Heart left ventricle (tissue), 13 donors: Measurements from ENCODE around the gene HYCC2.

ENCODE experiments used
- CTCF ChIP-seq, 12 donors: fragments of 200-600 bp; sonication (generic) in 4 of 12; IDR thresholded peaks; one replicate each; pipeline versions ENCODE4 v1.5.0 to v1.8.0; 2018 to 2022; ENCODE audit warnings: antibody characterized with exemption in 12 of 12, mild to moderate bottlenecking in 5 of 12
- POLR2A ChIP-seq, 2 donors: fragments of 450-650 bp; IDR thresholded peaks; one replicate each; pipeline ENCODE4 v1.6.1; 2017; ENCODE audit warnings: antibody characterized with exemption in 2 of 2, mild to moderate bottlenecking in 2 of 2, moderate library complexity in 2 of 2
- donor health status: ischemic (EF 13 %, LVEDD 7.1; RV severe dilation, severe dysfunction).
- donor health status: DM: no; HTN: yes; CAD: no.
- donor health status: DM: no; HTN: no; CAD: no.
- donor health status: ischemic (EF 25% LVEDD 6.9; RV normal size, moderate dysfunction).
- donor health status: ischemic (EF 25% LVEDD 5.7; RV mildly dilated, moderate dysfunction).
- donor health status: ischemic (EF 35%, LVEDD 5.7; RV mildly dilated, moderate dysfunction).
- donor health status: nonischemic (EF 11% LVEDD 7.7; RV severe dilation, severe dysfunction).
- donor health status: DM: yes; HTN: yes; CAD: no.
- donor health status: PGD.
- donor health status: ischemic (EF 29% LVEDD 5.4; RV normal size, mild dysfunction).
- donor health status: nonischemic (EF 23%, LVEDD 6.1; RV moderate dilation, normal function).

GRCh38 chr2:201038855-201039254 is 32.6 kb downstream of the HYCC2 start:
- no peak for TF ChIP-seq CTCF (IDR thresholded peaks at IDR 0.05)
- no peak for TF ChIP-seq POLR2A (IDR thresholded peaks at IDR 0.05)
